Measurements from ENCODE around the gene PPFIBP1.

PPFIBP1 gene

GRCh38 chr12:27523642-27524493, at the start of gene PPFIBP1:
Gene PPFIBP1 (plus strand): TSS chr12:27524206. CDS start chr12:27633397, 109,191 bp downstream.
- peak; percentile 96 to 98 for ATAC-seq

GRCh38 chr12:27474344-27474743, 49.7 kb upstream of the PPFIBP1 start:
- no peak for ATAC-seq

GRCh38 chr12:27477049-27477448, 47.0 kb upstream of the PPFIBP1 start:
- no peak for ATAC-seq

- ATAC-seq, result no peak
These were observed 45.1 kb upstream of the PPFIBP1 start for GRCh38 chr12:27478949-27479348.

GRCh38 chr12:27480016-27480415, 44.0 kb upstream of the PPFIBP1 start:
- ATAC-seq, result no peak

- ATAC-seq, result no peak
These were observed 37.0 kb upstream of the PPFIBP1 start for GRCh38 chr12:27486961-27487360.

- ATAC-seq, result no peak
These were observed 35.5 kb upstream of the PPFIBP1 start for GRCh38 chr12:27488479-27488878.

GRCh38 chr12:27491226-27491625, 32.8 kb upstream of the PPFIBP1 start:
- ATAC-seq, result no peak

- no peak for ATAC-seq
These were observed 30.6 kb upstream of the PPFIBP1 start for GRCh38 chr12:27493260-27493940.

GRCh38 chr12:27497446-27497845, 26.6 kb upstream of the PPFIBP1 start:
- no peak for ATAC-seq

GRCh38 chr12:27498149-27498548, 25.9 kb upstream of the PPFIBP1 start:
- peak in 1 of 2 donors; percentile 58 for ATAC-seq

GRCh38 chr12:27498761-27499160, 25.2 kb upstream of the PPFIBP1 start:
- no peak for ATAC-seq

- ATAC-seq, result no peak
These were observed 24.6 kb upstream of the PPFIBP1 start for GRCh38 chr12:27499377-27499776.

- ATAC-seq, result no peak
These were observed 23.5 kb upstream of the PPFIBP1 start for GRCh38 chr12:27500546-27500945.

GRCh38 chr12:27502021-27502435, 22.0 kb upstream of the PPFIBP1 start:
- no peak for ATAC-seq

- ATAC-seq, result no peak
These were observed 19.5 kb upstream of the PPFIBP1 start for GRCh38 chr12:27504507-27504906.

GRCh38 chr12:27505109-27505508, 18.9 kb upstream of the PPFIBP1 start:
- no peak for ATAC-seq

- ATAC-seq, result no peak
These were observed 18.2 kb upstream of the PPFIBP1 start for GRCh38 chr12:27505761-27506160.

GRCh38 chr12:27506645-27507189, 17.3 kb upstream of the PPFIBP1 start:
- no peak for ATAC-seq

- no peak for ATAC-seq
These were observed 15.1 kb upstream of the PPFIBP1 start for GRCh38 chr12:27508736-27509431.

GRCh38 chr12:27511031-27511722, 12.8 kb upstream of the PPFIBP1 start:
- ATAC-seq, result no peak

- ATAC-seq, result no peak
These were observed 12.3 kb upstream of the PPFIBP1 start for GRCh38 chr12:27511723-27512045.

All from activated CD4-positive, CD25-positive, alpha-beta regulatory T cell treated with anti-CD3 and anti-CD28 coated beads, Interleukin-2, amount 50 U/mL, for 24 hours (primary cell).